ENCODE data around the gene FAM120B.

The FAM120B gene

DNA sequence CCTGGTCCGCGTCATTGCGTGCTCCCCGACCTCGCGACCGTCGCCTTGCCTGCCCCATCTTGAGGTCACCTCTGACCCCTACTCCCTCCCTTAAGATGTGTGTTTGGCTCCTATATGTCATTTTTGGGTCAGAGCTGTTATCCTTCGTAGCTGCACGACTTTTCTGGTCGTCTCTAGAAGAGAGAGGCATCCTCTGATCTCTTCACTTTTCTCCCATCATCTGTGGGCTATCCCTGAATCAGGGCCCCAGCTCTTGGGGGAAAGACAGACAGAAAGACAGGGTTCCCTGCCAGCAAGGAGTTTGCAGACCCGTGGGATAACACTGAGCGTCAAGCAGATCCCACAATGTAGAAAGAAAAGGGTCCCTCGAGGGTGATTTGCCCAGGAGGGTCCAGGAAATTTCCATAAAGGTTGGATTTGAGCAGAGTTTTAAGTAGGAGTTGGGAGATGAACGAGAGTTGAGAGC, 555 bp downstream of the FAM120B start:
- Histone ChIP-seq H3K36me3 (ENCODE audit: control insufficient read depth, low read length) (peaks cover 26% of the 10 kb centered on the region), H3K4me3 (ENCODE audit: low read length) (peak overlapping the region; percentile 92), H3K9me3 (ENCODE audit: control insufficient read depth, insufficient read depth, low read length) (no peaks in the 10 kb centered on the region), H3K4me2 (ENCODE audit: low read length) (peak overlapping the region; percentile 88), H3F3A (ENCODE audit: control insufficient read depth, insufficient read depth) (no peaks in the 10 kb centered on the region), H3K9me2 (replicated peaks; ENCODE audit: control insufficient read depth, low read length) (no peaks in the 10 kb centered on the region), H3K4me1 (ENCODE audit: control insufficient read depth, low read length) (peaks cover 29% of the 10 kb centered on the region), H3K79me2 (ENCODE audit: control insufficient read depth, low read length) (peaks cover 54% of the 10 kb centered on the region), H4K20me1 (ENCODE audit: control insufficient read depth, insufficient read depth, low read depth, low read length) (peaks cover 26% of the 10 kb centered on the region), H3K27ac (ENCODE audit: low read depth, low read length) (peak overlapping the region; percentile 37), H3K27me3 (ENCODE audit: control insufficient read depth, low read length) (no peaks in the 10 kb centered on the region)
- no peak for TF ChIP-seq EZH2phosphoT487 (IDR thresholded peaks at IDR 0.05; ENCODE audit: borderline replicate concordance, low read length)
- TF ChIP-seq, protein P1, sequence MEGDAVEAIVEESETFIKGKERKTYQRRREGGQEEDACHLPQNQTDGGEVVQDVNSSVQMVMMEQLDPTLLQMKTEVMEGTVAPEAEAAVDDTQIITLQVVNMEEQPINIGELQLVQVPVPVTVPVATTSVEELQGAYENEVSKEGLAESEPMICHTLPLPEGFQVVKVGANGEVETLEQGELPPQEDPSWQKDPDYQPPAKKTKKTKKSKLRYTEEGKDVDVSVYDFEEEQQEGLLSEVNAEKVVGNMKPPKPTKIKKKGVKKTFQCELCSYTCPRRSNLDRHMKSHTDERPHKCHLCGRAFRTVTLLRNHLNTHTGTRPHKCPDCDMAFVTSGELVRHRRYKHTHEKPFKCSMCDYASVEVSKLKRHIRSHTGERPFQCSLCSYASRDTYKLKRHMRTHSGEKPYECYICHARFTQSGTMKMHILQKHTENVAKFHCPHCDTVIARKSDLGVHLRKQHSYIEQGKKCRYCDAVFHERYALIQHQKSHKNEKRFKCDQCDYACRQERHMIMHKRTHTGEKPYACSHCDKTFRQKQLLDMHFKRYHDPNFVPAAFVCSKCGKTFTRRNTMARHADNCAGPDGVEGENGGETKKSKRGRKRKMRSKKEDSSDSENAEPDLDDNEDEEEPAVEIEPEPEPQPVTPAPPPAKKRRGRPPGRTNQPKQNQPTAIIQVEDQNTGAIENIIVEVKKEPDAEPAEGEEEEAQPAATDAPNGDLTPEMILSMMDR (IDR thresholded peaks at IDR 0.05; ENCODE audit: low read depth, low read length, poor library complexity, severe bottlenecking): no peak

DNA sequence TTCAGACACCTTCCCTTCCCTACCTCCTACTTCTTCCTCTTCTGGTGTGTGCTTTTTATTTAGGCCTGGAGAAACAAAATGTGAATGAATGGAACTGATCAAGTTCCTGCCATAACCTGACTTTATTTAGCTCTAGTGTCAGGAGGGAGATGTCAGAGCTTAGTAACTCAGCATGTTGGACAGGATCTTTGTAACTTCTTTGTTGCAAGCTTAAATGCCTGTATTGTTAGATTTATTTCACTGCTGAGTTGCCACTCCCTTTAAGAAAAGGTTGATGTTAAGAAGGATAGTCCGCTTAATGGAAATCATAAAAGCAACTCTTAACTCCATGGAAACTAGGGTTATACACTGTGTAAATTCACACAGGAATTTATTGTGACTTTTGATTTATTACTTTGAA, 2.2 kb downstream of the FAM120B start:
- peaks cover 27% of the 10 kb centered on the region for H4K20me1 ChIP-seq (ENCODE audit: control insufficient read depth, insufficient read depth, low read depth, low read length)
- H3K9me3 ChIP-seq (ENCODE audit: control insufficient read depth, insufficient read depth, low read length): no peaks in the 10 kb centered on the region
- peaks cover 31% of the 10 kb centered on the region for H3K36me3 ChIP-seq (ENCODE audit: control insufficient read depth, low read length)
- H3K4me2 ChIP-seq (ENCODE audit: low read length): peak overlapping the region; percentile 88
- no peaks in the 10 kb centered on the region for H3K27me3 ChIP-seq (ENCODE audit: control insufficient read depth, low read length)
- no peak overlapping the region for H3K27ac ChIP-seq (ENCODE audit: low read depth, low read length)
- TF ChIP-seq, protein P1 (IDR thresholded peaks at IDR 0.05; ENCODE audit: low read depth, low read length, poor library complexity, severe bottlenecking): no peak
- TF ChIP-seq EZH2phosphoT487 (IDR thresholded peaks at IDR 0.05; ENCODE audit: borderline replicate concordance, low read length): no peak
- H3K79me2 ChIP-seq (ENCODE audit: control insufficient read depth, low read length): peaks cover 69% of the 10 kb centered on the region
- peaks cover 29% of the 10 kb centered on the region for H3K4me1 ChIP-seq (ENCODE audit: control insufficient read depth, low read length)
- H3K4me3 ChIP-seq (ENCODE audit: low read length): peak overlapping the region; percentile 92; the same call in 1 of the 2 replicates
- H3K9me2 ChIP-seq (replicated peaks; ENCODE audit: control insufficient read depth, low read length): no peaks in the 10 kb centered on the region
- no peaks in the 10 kb centered on the region for H3F3A ChIP-seq (ENCODE audit: control insufficient read depth, insufficient read depth)

DNA sequence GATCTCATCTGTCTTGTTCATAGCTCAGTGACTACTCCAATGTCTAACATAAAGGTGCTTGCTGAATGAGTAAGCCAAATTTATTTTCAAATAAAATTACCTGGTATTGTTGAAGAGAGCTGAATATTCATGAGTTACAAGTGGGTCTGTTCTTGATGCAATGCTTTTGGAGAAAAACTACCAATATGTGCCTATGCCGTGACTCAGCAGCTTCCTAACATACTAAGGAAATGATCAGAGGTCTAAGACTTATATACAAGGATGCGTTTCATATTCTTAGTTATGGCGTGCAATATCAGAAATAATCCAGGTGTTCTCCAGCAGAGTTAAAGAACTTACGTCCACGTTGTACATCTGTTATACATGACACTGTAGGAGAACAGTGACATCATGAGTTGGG, 5.1 kb downstream of the FAM120B start:
- H3F3A ChIP-seq (ENCODE audit: control insufficient read depth, insufficient read depth): no peaks in the 10 kb centered on the region
- TF ChIP-seq EZH2phosphoT487 (IDR thresholded peaks at IDR 0.05; ENCODE audit: borderline replicate concordance, low read length): no peak
- TF ChIP-seq, protein P1 (IDR thresholded peaks at IDR 0.05; ENCODE audit: low read depth, low read length, poor library complexity, severe bottlenecking): no peak
- H3K9me3 ChIP-seq (ENCODE audit: control insufficient read depth, insufficient read depth, low read length): no peaks in the 10 kb centered on the region
- H3K4me2 ChIP-seq (ENCODE audit: low read length): no peak overlapping the region
- no peaks in the 10 kb centered on the region for H3K9me2 ChIP-seq (replicated peaks; ENCODE audit: control insufficient read depth, low read length)
- peaks cover 20% of the 10 kb centered on the region for H3K4me1 ChIP-seq (ENCODE audit: control insufficient read depth, low read length)
- H3K27ac ChIP-seq (ENCODE audit: low read depth, low read length): no peak overlapping the region
- peaks cover 31% of the 10 kb centered on the region for H4K20me1 ChIP-seq (ENCODE audit: control insufficient read depth, insufficient read depth, low read depth, low read length)
- no peak overlapping the region for H3K4me3 ChIP-seq (ENCODE audit: low read length)
- H3K79me2 ChIP-seq (ENCODE audit: control insufficient read depth, low read length): peaks cover 96% of the 10 kb centered on the region
- H3K27me3 ChIP-seq (ENCODE audit: control insufficient read depth, low read length): no peaks in the 10 kb centered on the region
- peaks cover 41% of the 10 kb centered on the region for H3K36me3 ChIP-seq (ENCODE audit: control insufficient read depth, low read length)
